Psoas muscle (tissue), 8 donors: ENCODE results near the gene ARSB. TPM values are rescaled to one million over a fixed set of nuclear protein-coding genes. Genes with fewer than 3 reads are reported as not detected.

ENCODE experiments used
- ATAC-seq, 4 donors: fragments of 200-7000 bp; cut with Tn5 transposase; one replicate each; pipeline ENCODE4 v1.9.1; 2020; ENCODE audit warnings: moderate library complexity in 3 of 4, mild to moderate bottlenecking in 2 of 4
- DNase-seq, 2 donors: peaks; one replicate each; pipeline ENCODE4 v3.0.0-alpha.2; 2020
- H3K27ac ChIP-seq: fragments of 200-600 bp; one replicate; pipeline ENCODE4 v1.8.0; 2022
- H3K27me3 ChIP-seq, 3 donors: fragments of 200-600 bp in 1 of 3; one replicate each; pipeline versions ENCODE4 v1.6.1 to v1.8.0; 2013 to 2022; ENCODE audit warnings: low read length in 2 of 3, mild to moderate bottlenecking in 2 of 3, moderate library complexity in 1 of 3; ENCODE audit not compliant: insufficient read depth in 3 of 3
- H3K36me3 ChIP-seq, 2 donors: fragments of 200-600 bp in 1 of 2; one replicate each; pipeline versions ENCODE4 v1.6.1 to v1.8.0; 2013 to 2022; ENCODE audit warnings: low read depth in 1 of 2, mild to moderate bottlenecking in 1 of 2, moderate library complexity in 1 of 2; ENCODE audit not compliant: insufficient read depth in 1 of 2
- H3K4me1 ChIP-seq: fragments of 200-600 bp; one replicate; pipeline ENCODE4 v1.8.0; 2022
- H3K4me3 ChIP-seq: fragments of 200-600 bp; one replicate; pipeline ENCODE4 v1.8.0; 2022; ENCODE audit warnings: mild to moderate bottlenecking
- H3K9me3 ChIP-seq: fragments of 200-600 bp; one replicate; pipeline ENCODE4 v1.8.0; 2022
- WGBS, 3 donors: extraction: QIAGEN DNeasy Blood & Tissue Kit; methylation state at CpG; one replicate each; pipeline versions ENCODE4 v1.1.6 to v1.1.7; 2013; 5-methylcytosine and 5-hydroxymethylcytosine counted together
- intact Hi-C, 2 donors: fragments of 100-400 bp; cut with DNase I; formaldehyde crosslinking; loops; one replicate each; pipeline versions ENCODE4 v1.11.0 to v1.14.2; 2022
- polyA plus RNA-seq, 3 donors: library from polyadenylated mRNA; stranded (reverse); fragments of 200-250 nt; gene quantifications; one replicate each; pipeline ENCODE4 v1.2.3, GENCODE V29; 2013
- total RNA-seq, 4 donors: library from RNA; stranded (reverse); fragmentation: NEBNext Ultra II Directional in 2 of 4; extraction: Animal tissue kit (Norgen Biotek cat#: 25700) in 2 of 4; gene quantifications; one replicate each; pipeline versions ENCODE4 v1.2.1 to v1.2.4, GENCODE V29; 2021 to 2023
- TF ChIP-seq, protein P1 (sequence below): fragments of 200-600 bp; IDR thresholded peaks from one replicate; pipeline ENCODE4 v1.8.0; 2022; ENCODE audit warnings: antibody characterized with exemption
- donor health status: healthy with polysubstance abuse.
- donor health status: DM: no; HTN: no; CAD: no; lungs with moderate emphysema.
- donor health status: Bipolar disorder and iron deficiency.
- donor health status: healthy.
- donor health status: DM: yes; HTN: yes; CAD: no.
- donor health status: DM: no; HTN: no; CAD: no.
- donor health status: DM: no; HTN: no; CAD: no.
- donor health status: DM: yes; HTN: yes; CAD: no.

The ARSB gene
- total and polyA plus RNA-seq, 7 donors = 1.3 to 6.5 (median 3.6) TPM

DNA sequence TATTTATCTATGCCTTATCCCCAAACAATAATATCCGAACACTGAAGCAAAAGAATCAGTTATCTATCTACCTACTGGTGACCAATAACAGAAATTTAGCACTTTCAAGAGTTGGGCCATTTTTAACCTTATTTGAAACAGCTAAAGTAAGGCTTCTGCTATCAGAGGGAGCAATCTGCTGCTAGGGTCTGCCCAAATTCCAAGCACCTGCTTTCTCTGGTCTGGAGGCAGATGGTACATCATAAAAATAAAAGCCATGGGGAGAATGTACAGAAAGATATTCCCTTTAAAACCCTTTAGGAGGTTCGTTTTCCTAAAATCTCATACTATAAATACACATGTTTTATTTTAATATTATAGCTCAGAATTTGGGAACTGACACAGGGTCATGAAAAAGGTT lies 37.7 kb upstream of the ARSB start:
- WGBS, 3 donors = 90 to 97% (median 92%) methylated on average over 2 of the region's 2 CpGs
- DNase-seq (no peak), ATAC-seq (no peak)
- Histone ChIP-seq H3K4me3 (no peak overlapping the region), H3K36me3 (no peaks in the 10 kb centered on the region), H3K9me3 (no peaks in the 10 kb centered on the region), H3K27ac (no peak overlapping the region), H3K4me1 (peaks cover 4% of the 10 kb centered on the region), H3K27me3 (no peaks in the 10 kb centered on the region)
- TF ChIP-seq, protein P1, sequence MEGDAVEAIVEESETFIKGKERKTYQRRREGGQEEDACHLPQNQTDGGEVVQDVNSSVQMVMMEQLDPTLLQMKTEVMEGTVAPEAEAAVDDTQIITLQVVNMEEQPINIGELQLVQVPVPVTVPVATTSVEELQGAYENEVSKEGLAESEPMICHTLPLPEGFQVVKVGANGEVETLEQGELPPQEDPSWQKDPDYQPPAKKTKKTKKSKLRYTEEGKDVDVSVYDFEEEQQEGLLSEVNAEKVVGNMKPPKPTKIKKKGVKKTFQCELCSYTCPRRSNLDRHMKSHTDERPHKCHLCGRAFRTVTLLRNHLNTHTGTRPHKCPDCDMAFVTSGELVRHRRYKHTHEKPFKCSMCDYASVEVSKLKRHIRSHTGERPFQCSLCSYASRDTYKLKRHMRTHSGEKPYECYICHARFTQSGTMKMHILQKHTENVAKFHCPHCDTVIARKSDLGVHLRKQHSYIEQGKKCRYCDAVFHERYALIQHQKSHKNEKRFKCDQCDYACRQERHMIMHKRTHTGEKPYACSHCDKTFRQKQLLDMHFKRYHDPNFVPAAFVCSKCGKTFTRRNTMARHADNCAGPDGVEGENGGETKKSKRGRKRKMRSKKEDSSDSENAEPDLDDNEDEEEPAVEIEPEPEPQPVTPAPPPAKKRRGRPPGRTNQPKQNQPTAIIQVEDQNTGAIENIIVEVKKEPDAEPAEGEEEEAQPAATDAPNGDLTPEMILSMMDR = no peak
- intact Hi-C loops = loop anchor here (10.0 kb wide), 3 partner anchors 832 to 1062 kb away; no protein-coding TSS in a partner anchor

DNA sequence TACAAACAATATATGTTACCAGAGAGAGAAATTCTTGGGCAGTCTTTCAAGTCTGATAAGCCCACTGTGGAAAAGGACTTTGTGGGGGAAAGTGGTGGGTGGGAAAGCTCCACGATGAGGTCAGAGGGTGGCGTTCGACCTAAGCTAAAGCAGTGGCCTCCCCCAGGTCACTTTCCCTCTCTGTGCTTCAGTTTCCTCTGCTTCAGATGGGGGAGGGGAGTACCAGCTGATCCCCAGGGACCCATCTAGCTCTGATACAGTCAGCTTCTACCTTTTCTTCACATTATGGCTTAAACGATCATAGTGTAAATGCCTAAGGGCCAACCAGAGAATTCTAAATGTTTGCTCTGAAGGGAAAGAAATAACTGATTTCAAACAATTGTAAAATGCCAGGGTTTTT lies 36.6 kb upstream of the ARSB start:
- ATAC-seq (no peak), DNase-seq (no peak)
- peaks cover 4% of the 10 kb centered on the region for H3K4me1 ChIP-seq
- TF ChIP-seq, protein P1 = no peak
- 36 to 38% (median 38%) methylated on average over 4 of the region's 4 CpGs for WGBS, 3 donors
- H3K27me3 ChIP-seq = no peaks in the 10 kb centered on the region
- H3K27ac ChIP-seq = no peak overlapping the region
- H3K4me3 ChIP-seq = no peak overlapping the region
- H3K36me3 ChIP-seq = no peaks in the 10 kb centered on the region
- intact Hi-C loops = loop anchor here (1.0 to 10.0 kb wide), 4 partner anchors 112 to 1063 kb away; no protein-coding TSS in a partner anchor
- H3K9me3 ChIP-seq = no peaks in the 10 kb centered on the region

DNA sequence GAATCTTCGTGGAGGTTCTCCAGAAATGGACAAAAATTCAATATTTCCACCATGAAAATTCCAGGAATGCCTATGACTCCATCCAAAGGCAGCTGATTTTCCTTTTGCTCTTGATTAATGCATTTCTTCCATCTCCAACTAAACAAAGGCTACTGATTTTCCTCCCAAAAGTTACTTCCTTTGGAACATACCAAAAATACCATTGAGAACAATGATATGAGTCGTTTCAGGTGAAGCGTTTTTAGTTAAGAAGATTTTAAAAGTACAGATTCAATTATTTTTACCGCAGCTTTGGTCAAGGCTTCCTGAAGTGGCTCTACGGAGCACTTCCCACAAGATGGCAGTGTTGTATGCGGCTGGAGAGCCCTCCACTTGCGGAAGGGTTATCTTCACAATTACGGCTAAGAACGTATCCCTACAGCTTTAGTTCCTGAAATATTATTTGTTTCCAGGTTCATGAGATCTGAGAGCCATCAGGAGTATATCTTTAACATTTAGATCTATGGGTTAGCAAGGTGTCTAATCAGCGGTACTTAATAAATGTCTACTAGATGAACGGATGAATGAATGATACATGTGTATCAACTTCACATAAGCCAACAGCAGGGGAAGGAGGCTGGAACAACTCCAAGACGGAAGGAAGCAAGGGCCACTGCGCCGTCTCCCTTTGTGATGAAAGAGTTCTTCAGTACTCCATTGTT lies 35.9 kb upstream of the ARSB start:
- Histone ChIP-seq H3K4me3 (peak overlapping the region; percentile 3), H3K27me3 (no peaks in the 10 kb centered on the region), H3K36me3 (no peaks in the 10 kb centered on the region), H3K4me1 (peaks cover 4% of the 10 kb centered on the region), H3K9me3 (no peaks in the 10 kb centered on the region), H3K27ac (no peak overlapping the region)
- TF ChIP-seq, protein P1 = peak; percentile 82
- peak; percentile 27 to 59 for DNase-seq
- intact Hi-C loops = loop anchor here (1.0 to 10.0 kb wide), 4 partner anchors 112 to 1064 kb away; no protein-coding TSS in a partner anchor
- peak; percentile 72 to 91 (median 79) for ATAC-seq
- WGBS, 3 donors = 17 to 19% (median 19%) methylated on average over 14 of the region's 14 CpGs

DNA sequence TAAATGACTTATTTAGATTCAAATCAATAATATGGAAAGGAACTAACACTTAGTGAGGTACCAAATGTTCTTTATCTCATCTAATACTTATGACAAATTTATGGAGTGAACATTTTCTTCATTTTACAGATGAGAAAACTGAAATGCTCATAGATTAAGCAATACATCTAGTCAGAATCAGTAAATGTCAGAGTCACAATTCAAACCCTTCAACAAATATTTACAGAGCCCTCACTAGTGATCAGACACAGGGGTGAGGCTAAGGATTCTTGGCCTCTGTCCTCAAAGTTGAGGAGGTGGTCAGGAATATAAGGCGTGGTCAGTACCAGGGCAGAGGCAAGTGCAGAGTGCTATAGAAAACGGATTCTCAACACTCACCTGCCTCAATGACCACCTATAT lies 29.5 kb upstream of the ARSB start:
- peaks cover 0 to 2% (median 0%) of the 10 kb centered on the region in 3 donors for H3K27me3 ChIP-seq
- no peak overlapping the region for H3K27ac ChIP-seq
- H3K4me1 ChIP-seq = no peaks in the 10 kb centered on the region
- TF ChIP-seq, protein P1 = no peak
- intact Hi-C loops = no loop called here
- no peaks in the 10 kb centered on the region for H3K36me3 ChIP-seq
- WGBS, 3 donors = 83 to 90% (median 87%) methylated on average over 2 of the region's 2 CpGs
- H3K4me3 ChIP-seq = no peak overlapping the region
- no peaks in the 10 kb centered on the region for H3K9me3 ChIP-seq
- DNase-seq (no peak), ATAC-seq (no peak)

DNA sequence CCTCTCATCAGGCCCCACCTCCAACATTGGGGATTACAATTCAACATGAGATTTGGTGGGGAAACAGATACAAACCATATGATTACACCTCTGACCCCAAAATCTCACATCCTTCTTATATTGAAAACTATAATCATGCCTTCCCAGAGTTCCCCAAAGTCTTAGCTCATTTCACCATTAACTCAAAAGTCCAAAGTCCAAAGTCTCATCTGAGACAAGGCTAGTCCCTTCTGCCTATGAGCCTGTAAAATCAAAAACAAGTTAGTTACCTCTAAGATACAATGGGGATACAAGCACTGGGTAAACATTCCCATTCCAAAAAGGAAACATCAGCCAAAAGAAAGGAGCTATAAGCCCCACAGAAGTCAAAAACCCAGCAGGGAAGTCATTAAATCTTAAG lies 26.8 kb upstream of the ARSB start:
- no peak overlapping the region for H3K4me3 ChIP-seq
- H3K4me1 ChIP-seq = no peaks in the 10 kb centered on the region
- TF ChIP-seq, protein P1 = no peak
- H3K9me3 ChIP-seq = no peaks in the 10 kb centered on the region
- peaks cover 0 to 2% (median 0%) of the 10 kb centered on the region in 3 donors for H3K27me3 ChIP-seq
- intact Hi-C loops = no loop called here
- no peak overlapping the region for H3K27ac ChIP-seq
- H3K36me3 ChIP-seq = no peaks in the 10 kb centered on the region
- ATAC-seq (no peak), DNase-seq (no peak)
